Measurements from ENCODE around the gene FAM47E. TPM values are rescaled to one million over a fixed set of nuclear protein-coding genes. Genes with fewer than 3 reads are reported as not detected.

FAM47E gene
- total and polyA plus RNA-seq, 2 donors (not counting 1 experiment from before 2014, with no cell fraction given) = 0.15 to 1.3 TPM

DNA sequence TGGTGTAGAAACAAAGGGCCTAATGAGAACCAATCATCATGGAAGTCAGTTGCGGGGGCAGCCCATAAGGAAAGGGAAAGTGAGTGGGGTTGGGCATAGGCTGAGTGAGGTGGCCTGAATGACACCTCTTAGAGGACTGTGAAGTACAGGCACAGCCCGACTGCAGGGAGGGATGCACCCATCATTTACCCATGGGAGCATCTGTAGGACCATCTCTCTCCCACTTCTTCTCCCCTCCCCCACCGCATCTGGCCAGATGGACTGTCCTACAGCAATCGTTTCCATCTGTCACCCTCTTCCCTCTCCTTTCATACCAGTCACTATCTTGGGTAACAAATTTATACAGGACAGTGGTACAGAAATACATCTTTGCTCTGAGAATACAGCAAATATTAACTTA is 59.2 kb downstream of the FAM47E start:
- ChIA-PET CTCF (no interaction called here), POLR2A (no interaction called here)
- no peaks in the 10 kb centered on the region for H3K36me3 ChIP-seq (replicated peaks in 1 of 2; ENCODE audit: control extremely low read depth in 1 of 2, control insufficient read depth in 1 of 2, extremely low read depth in 1 of 2, insufficient read depth in 2 of 2, low read length in 1 of 2)
- H3K27me3 ChIP-seq (replicated peaks in 1 of 4; ENCODE audit: control extremely low read depth in 1 of 4, control insufficient read depth in 3 of 4, insufficient read depth in 4 of 4, low read length in 3 of 4) = peaks cover 0 to 23% (median 8%) of the 10 kb centered on the region in 4 experiments
- no peak overlapping the region for H3K9ac ChIP-seq (ENCODE audit: low read length)
- no peak overlapping the region for H3K27ac Mint-ChIP-seq
- H3K4me1 ChIP-seq (ENCODE audit: control insufficient read depth in 2 of 2, insufficient read depth in 2 of 2, low read length in 2 of 2) = peaks cover 12 to 14% of the 10 kb centered on the region in 2 donors
- no peak overlapping the region for H3K4me3 Mint-ChIP-seq
- TF ChIP-seq EZH2 (IDR thresholded peaks at IDR 0.05; ENCODE audit: borderline replicate concordance, insufficient read depth, low read depth, low read length, poor library complexity, severe bottlenecking) = no peak
- WGBS (ENCODE audit: insufficient coverage) = 94% methylated on average over 2 of the region's 4 CpGs
- DNase-seq (no peak), ATAC-seq (ENCODE audit: low read depth) (no peak)
- peaks cover 4% of the 10 kb centered on the region for H3K9me3 Mint-ChIP-seq (ENCODE audit: insufficient read depth)
- H3K27me3 Mint-ChIP-seq = peaks cover 33% of the 10 kb centered on the region
- no peak overlapping the region for H3K4me3 ChIP-seq (ENCODE audit: control extremely low read depth in 1 of 5, extremely low read depth in 1 of 5, insufficient read depth in 1 of 5, low read depth in 2 of 5, low read length in 4 of 5)
- H3K79me2 ChIP-seq (ENCODE audit: control insufficient read depth, insufficient read depth, low read length) = no peaks in the 10 kb centered on the region
- H3K9me3 ChIP-seq (ENCODE audit: control extremely low read depth in 1 of 3, control insufficient read depth in 2 of 3, insufficient read depth in 1 of 3, low read length in 2 of 3) = peaks cover 0 to 15% (median under 1%) of the 10 kb centered on the region in 3 donors
- H2AFZ ChIP-seq (ENCODE audit: insufficient read depth, low read depth, low read length, poor library complexity, severe bottlenecking) = no peak overlapping the region
- no peak overlapping the region for H3K4me2 ChIP-seq (replicated peaks; ENCODE audit: low read depth, low read length, poor library complexity, severe bottlenecking)
- H4K20me1 ChIP-seq (ENCODE audit: control insufficient read depth, insufficient read depth, low read length, poor library complexity, severe bottlenecking) = no peaks in the 10 kb centered on the region
- H3K4me1 Mint-ChIP-seq = peaks cover 10% of the 10 kb centered on the region
- H3K27ac ChIP-seq (ENCODE audit: low read length in 2 of 2) = no peak overlapping the region
- intact Hi-C loops (cut with micrococcal nuclease) = no loop called here

DNA sequence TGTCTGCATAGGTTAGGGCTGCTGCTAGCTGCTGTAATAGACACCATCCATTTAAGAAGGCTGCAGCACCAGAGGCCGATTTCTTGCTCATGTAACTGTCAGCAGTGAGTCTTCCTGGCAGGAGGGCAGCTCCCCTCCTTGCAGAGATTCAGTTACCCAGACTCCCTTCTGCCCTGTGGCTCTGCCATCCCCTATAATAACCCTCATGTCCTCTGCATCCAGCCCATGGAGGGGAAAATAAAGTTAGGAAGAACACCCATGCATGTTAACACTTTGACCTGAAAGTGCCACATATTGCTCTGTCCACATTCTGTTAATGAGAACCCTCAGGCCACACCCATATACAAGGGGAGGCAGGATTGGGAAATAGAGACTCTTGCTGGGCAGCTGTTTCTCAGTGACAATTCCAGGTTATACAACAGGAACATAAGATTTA is 60.4 kb downstream of the FAM47E start:
- no peak overlapping the region for H3K4me3 Mint-ChIP-seq
- ATAC-seq (ENCODE audit: low read depth) = no peak
- CTCF ChIA-PET = no interaction called here
- 80% methylated on average over 1 of the region's 1 CpG for WGBS (ENCODE audit: insufficient coverage)
- intact Hi-C loops (cut with micrococcal nuclease) = no loop called here
- Histone ChIP-seq H3K36me3 (replicated peaks in 1 of 2; ENCODE audit: control extremely low read depth in 1 of 2, control insufficient read depth in 1 of 2, extremely low read depth in 1 of 2, insufficient read depth in 2 of 2, low read length in 1 of 2) (no peaks in the 10 kb centered on the region), H4K20me1 (ENCODE audit: control insufficient read depth, insufficient read depth, low read length, poor library complexity, severe bottlenecking) (no peaks in the 10 kb centered on the region), H3K9me3 (ENCODE audit: control extremely low read depth in 1 of 3, control insufficient read depth in 2 of 3, insufficient read depth in 1 of 3, low read length in 2 of 3) (peaks cover 1 to 11% (median 3%) of the 10 kb centered on the region in 3 donors), H3K27ac (ENCODE audit: low read length in 2 of 2) (no peak overlapping the region), H3K4me3 (ENCODE audit: control extremely low read depth in 1 of 5, extremely low read depth in 1 of 5, insufficient read depth in 1 of 5, low read depth in 2 of 5, low read length in 4 of 5) (no peak overlapping the region), H3K4me1 (ENCODE audit: control insufficient read depth in 2 of 2, insufficient read depth in 2 of 2, low read length in 2 of 2) (peaks cover 3 to 4% of the 10 kb centered on the region in 2 donors), H2AFZ (ENCODE audit: insufficient read depth, low read depth, low read length, poor library complexity, severe bottlenecking) (no peak overlapping the region), H3K4me2 (replicated peaks; ENCODE audit: low read depth, low read length, poor library complexity, severe bottlenecking) (no peak overlapping the region), H3K9ac (ENCODE audit: low read length) (no peak overlapping the region), H3K79me2 (ENCODE audit: control insufficient read depth, insufficient read depth, low read length) (no peaks in the 10 kb centered on the region), H3K27me3 (replicated peaks in 1 of 4; ENCODE audit: control extremely low read depth in 1 of 4, control insufficient read depth in 3 of 4, insufficient read depth in 4 of 4, low read length in 3 of 4) (peaks cover 0 to 11% (median 3%) of the 10 kb centered on the region in 4 experiments)
- peaks cover 35% of the 10 kb centered on the region for H3K27me3 Mint-ChIP-seq
- POLR2A ChIA-PET = no interaction called here
- peaks cover 3% of the 10 kb centered on the region for H3K4me1 Mint-ChIP-seq
- no peak for DNase-seq
- peaks cover 7% of the 10 kb centered on the region for H3K9me3 Mint-ChIP-seq (ENCODE audit: insufficient read depth)
- TF ChIP-seq, protein P1, sequence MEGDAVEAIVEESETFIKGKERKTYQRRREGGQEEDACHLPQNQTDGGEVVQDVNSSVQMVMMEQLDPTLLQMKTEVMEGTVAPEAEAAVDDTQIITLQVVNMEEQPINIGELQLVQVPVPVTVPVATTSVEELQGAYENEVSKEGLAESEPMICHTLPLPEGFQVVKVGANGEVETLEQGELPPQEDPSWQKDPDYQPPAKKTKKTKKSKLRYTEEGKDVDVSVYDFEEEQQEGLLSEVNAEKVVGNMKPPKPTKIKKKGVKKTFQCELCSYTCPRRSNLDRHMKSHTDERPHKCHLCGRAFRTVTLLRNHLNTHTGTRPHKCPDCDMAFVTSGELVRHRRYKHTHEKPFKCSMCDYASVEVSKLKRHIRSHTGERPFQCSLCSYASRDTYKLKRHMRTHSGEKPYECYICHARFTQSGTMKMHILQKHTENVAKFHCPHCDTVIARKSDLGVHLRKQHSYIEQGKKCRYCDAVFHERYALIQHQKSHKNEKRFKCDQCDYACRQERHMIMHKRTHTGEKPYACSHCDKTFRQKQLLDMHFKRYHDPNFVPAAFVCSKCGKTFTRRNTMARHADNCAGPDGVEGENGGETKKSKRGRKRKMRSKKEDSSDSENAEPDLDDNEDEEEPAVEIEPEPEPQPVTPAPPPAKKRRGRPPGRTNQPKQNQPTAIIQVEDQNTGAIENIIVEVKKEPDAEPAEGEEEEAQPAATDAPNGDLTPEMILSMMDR (IDR thresholded peaks at IDR 0.05) = no peak
- no peak for TF ChIP-seq EZH2 (IDR thresholded peaks at IDR 0.05; ENCODE audit: borderline replicate concordance, insufficient read depth, low read depth, low read length, poor library complexity, severe bottlenecking)
- no peak overlapping the region for H3K27ac Mint-ChIP-seq
